IPS DF 6.9 (cell line): ENCODE measurements around the gene KIF6.

Source experiments
- DNase-seq: peaks from one replicate; pipeline ENCODE4 v3.0.0-alpha.2; 2013; ENCODE audit warnings: low read depth, low spot score
- H3K27ac ChIP-seq: one replicate; pipeline ENCODE4 v1.5.1; 2013; ENCODE audit warnings: low read length, control low read depth
- H3K27me3 ChIP-seq: 2 replicates; pipeline ENCODE4 v1.6.1; 2013; ENCODE audit warnings: mild to moderate bottlenecking, low read length; ENCODE audit not compliant: control insufficient read depth, insufficient read depth
- H3K36me3 ChIP-seq: 2 replicates; pipeline ENCODE4 v1.6.1; 2013; ENCODE audit warnings: low read length; ENCODE audit not compliant: control insufficient read depth, insufficient read depth
- H3K4me1 ChIP-seq: 2 replicates; pipeline ENCODE4 v1.6.1; 2013; ENCODE audit warnings: low read length; ENCODE audit not compliant: control insufficient read depth, insufficient read depth
- H3K4me3 ChIP-seq: 2 replicates; pipeline ENCODE4 v1.5.1; 2013; ENCODE audit warnings: mild to moderate bottlenecking, low read length
- H3K9me3 ChIP-seq: 2 replicates; pipeline ENCODE4 v1.6.1; 2013; ENCODE audit warnings: low read length, inconsistent platforms; ENCODE audit not compliant: control insufficient read depth, insufficient read depth
- WGBS: extraction: QIAGEN DNeasy Blood & Tissue Kit; methylation state at CpG from one replicate; pipeline ENCODE4 v1.1.7; 2013; ENCODE audit warnings: mixed read lengths, missing lambda C conversion rate; ENCODE audit not compliant: insufficient read length, insufficient coverage; 5-methylcytosine and 5-hydroxymethylcytosine counted together

The KIF6 gene

DNA sequence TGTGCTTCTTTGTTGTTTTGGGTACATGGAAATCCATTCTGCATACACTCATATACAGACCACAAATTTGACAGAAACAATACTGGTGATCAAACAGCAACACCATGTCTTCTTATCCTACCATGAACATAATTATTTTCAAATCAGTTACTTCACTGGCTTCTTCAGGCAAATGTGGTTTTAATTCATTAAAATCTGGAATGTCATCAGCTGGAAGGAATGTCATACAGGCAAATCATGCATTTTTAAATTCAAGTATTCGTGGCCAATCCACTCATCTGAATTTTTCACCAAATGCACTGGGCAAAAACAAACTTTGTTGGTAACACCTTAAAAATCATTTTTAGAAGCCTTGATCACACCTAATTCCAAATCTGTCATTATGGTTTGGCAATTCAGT is 59.3 kb downstream of the KIF6 start:
- no CpG with 5 or more reads among the region's 1 CpG for WGBS
- Histone ChIP-seq H3K4me3 (no peak overlapping the region), H3K36me3 (no peaks in the 10 kb centered on the region), H3K27me3 (no peaks in the 10 kb centered on the region), H3K9me3 (no peaks in the 10 kb centered on the region), H3K27ac (no peak overlapping the region), H3K4me1 (peaks cover 2% of the 10 kb centered on the region; the same call in 1 of the 2 replicates)
- DNase-seq, result no peak

DNA sequence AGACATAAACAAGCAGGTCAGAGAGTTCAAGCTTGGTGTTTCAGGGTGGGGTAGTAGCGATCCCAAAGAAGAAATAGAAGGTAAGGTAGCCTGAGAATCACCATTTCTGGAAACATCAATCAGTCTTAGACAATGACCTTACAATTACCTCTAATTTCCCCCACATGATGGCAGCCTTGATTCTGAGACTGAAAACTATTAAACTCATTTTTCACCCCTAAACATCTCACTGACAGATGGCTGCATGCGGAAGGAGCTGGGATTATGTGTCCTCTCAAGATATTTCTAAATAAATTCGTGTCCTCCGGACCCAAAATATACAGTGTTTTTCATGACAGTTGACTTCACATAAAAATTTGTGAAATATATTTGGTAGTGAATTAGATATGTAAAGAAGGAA is 61.0 kb downstream of the KIF6 start:
- Histone ChIP-seq H3K27me3 (no peaks in the 10 kb centered on the region), H3K27ac (no peak overlapping the region), H3K9me3 (no peaks in the 10 kb centered on the region), H3K4me3 (no peak overlapping the region), H3K4me1 (no peaks in the 10 kb centered on the region), H3K36me3 (no peaks in the 10 kb centered on the region)
- no peak for DNase-seq
- no CpG with 5 or more reads among the region's 4 CpGs for WGBS

DNA sequence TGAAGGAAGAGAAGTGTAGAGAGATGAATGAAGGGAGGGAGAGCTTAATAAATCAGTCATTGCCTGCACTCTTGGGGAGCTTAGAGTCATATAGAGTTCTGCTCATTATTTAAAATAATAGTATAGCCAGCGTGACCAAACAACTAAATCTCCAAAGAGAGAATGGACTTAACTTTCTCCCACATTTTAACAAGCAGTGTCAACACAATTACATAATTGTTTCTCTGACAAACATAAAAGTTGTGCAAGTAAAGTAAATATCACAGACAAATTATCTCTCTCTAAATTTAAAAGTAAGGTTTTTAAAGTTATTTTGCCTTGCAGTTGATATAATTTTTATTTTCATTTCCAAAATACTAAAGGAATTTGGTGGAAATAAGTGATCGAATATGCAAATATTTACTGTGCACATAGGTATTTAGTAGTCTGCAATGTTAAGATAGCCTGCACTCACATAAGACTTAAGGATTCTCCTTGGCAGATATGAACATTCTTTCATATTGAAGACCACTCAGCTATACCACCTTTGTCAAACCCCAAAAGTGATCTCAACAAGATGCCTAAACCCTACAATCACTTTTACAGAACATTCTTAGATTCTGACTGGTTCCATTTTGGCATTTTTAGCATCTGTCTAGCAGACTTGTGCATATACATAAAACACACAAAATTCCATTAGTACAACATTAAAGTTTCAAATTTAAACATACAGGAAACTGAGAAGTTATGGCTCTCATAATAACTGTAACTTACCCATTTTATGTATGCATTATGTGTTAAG is 67.7 kb downstream of the KIF6 start:
- H3K4me3 ChIP-seq, result no peak overlapping the region
- H3K27ac ChIP-seq, result no peak overlapping the region
- H3K27me3 ChIP-seq, result no peaks in the 10 kb centered on the region
- DNase-seq, result no peak
- no peaks in the 10 kb centered on the region for H3K36me3 ChIP-seq
- no CpG with 5 or more reads among the region's 2 CpGs for WGBS
- no peaks in the 10 kb centered on the region for H3K9me3 ChIP-seq
- H3K4me1 ChIP-seq, result no peaks in the 10 kb centered on the region

DNA sequence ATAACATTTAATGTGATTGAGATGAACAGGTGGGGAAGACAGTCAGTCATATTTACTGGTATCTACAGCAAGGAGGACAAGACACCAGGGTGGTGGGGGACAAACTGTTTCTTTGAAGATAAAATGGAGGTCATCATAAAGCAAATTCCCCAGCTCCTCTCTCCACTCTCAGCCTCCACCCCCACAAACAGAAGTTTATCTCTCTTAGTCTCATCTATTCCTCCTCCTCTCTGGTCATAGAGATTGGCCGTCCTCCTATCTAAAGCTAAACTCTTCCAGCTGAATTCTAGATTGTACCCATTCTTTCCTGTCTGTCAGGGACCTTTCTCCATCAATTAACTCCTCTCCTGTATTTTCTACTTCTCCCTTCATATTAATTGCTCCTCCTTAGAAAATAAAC is 71.1 kb downstream of the KIF6 start:
- Histone ChIP-seq H3K9me3 (no peaks in the 10 kb centered on the region), H3K36me3 (no peaks in the 10 kb centered on the region), H3K27me3 (no peaks in the 10 kb centered on the region), H3K4me1 (no peaks in the 10 kb centered on the region), H3K27ac (no peak overlapping the region), H3K4me3 (no peak overlapping the region)
- no CpG with 5 or more reads among the region's 1 CpG for WGBS
- no peak for DNase-seq

DNA sequence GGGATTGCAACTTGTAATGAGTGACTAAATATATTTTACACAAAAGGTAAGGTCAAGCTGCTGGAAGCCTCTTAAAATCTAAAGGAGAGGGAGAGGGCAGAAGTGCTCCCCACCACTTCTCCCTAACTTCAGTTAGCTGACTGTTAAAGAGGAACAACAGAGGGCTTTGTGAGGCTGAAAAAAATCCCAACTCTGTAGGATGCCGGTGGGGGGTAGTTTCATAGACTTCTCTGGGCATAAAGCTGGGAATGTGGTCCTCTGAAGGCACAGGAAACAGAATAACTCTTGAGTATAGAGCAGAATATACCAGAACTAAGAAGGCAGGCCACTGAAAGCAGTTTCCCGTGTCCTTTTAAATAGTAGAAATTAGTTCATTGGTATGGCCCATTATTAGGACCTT is 71.6 kb downstream of the KIF6 start:
- no peak overlapping the region for H3K27ac ChIP-seq
- no peak overlapping the region for H3K4me3 ChIP-seq
- no peaks in the 10 kb centered on the region for H3K27me3 ChIP-seq
- no peaks in the 10 kb centered on the region for H3K4me1 ChIP-seq
- WGBS, result no CpG with 5 or more reads among the region's 2 CpGs
- no peak for DNase-seq
- no peaks in the 10 kb centered on the region for H3K9me3 ChIP-seq
- no peaks in the 10 kb centered on the region for H3K36me3 ChIP-seq

DNA sequence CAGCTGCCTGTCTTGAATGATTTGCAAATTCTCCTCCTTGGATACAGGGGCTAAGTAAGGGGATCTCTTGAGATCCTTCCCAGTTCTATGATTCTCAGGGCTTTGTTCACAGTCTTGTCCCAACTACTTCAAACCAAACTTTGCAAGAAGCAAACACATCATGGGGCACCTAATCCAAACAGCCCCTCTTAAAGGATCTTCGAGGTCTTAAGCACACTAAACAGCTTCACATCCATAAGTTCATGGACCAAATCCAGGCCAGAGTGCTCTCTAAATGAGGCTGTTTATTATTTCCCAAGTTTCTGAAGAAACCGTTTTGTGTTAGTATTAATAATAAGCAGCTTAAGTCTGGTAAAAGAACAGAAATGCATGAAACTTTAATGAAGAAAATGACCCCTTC is 75.2 kb downstream of the KIF6 start:
- no CpG with 5 or more reads among the region's 2 CpGs for WGBS
- Histone ChIP-seq H3K36me3 (no peaks in the 10 kb centered on the region), H3K4me1 (no peaks in the 10 kb centered on the region), H3K27ac (no peak overlapping the region), H3K4me3 (no peak overlapping the region), H3K9me3 (no peaks in the 10 kb centered on the region), H3K27me3 (no peaks in the 10 kb centered on the region)
- no peak for DNase-seq

DNA sequence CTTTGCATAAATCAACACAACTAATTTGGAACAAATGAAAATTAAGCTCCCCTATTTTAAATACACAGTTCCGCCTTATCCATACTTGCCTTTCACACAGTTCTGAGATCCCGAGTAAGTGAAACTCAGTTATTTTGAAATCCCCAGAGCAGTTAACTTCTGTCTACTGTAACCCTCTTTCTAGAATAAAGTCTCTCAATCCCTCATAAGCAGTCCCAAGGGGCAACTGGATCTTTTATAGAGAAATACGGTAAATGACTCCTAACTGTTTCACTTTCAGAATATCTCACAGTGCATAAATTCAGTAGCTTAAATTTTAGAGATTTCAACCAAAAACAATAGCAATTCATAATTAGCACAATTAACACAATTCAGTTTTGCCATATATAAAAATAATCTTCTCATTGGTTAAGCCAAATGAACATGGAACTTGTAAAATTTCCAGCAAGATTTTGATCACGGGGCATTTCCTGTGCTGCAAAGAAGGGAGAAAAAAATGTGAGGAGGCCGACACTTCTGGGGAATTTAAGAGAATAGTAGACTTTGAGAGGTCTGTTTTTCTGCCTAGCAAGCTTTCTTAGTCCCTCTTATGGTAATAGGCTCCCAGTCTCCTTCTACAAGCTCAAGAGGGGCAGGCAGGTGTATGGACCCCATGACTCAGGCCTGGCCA is 78.3 kb downstream of the KIF6 start:
- Histone ChIP-seq H3K4me3 (no peak overlapping the region), H3K9me3 (no peaks in the 10 kb centered on the region), H3K4me1 (no peaks in the 10 kb centered on the region), H3K36me3 (no peaks in the 10 kb centered on the region), H3K27ac (no peak overlapping the region), H3K27me3 (no peaks in the 10 kb centered on the region)
- no CpG with 5 or more reads among the region's 5 CpGs for WGBS
- DNase-seq, result no peak

DNA sequence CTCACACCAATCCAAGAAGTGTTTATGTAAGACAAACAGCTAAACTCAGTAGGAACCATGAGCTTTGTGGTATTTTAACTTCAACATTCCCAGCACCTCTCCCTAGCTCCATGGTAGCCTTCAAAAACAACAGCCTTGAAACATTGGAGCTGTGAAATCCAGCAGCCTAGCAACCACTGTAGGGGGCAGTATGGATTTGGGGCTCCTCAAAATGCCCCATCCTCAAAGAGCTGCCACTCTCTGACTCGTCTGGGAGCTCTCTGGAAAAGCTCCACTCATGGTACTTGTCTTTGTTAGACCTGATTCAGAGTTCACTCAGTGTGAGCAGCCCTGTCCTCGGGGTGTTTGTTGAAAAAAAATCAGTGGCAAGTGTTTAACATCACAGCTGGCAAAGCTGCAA is 82.9 kb downstream of the KIF6 start:
- H3K27ac ChIP-seq, result no peak overlapping the region
- no peak overlapping the region for H3K4me3 ChIP-seq
- no peaks in the 10 kb centered on the region for H3K36me3 ChIP-seq
- no CpG with 5 or more reads among the region's 2 CpGs for WGBS
- H3K4me1 ChIP-seq, result no peaks in the 10 kb centered on the region
- no peaks in the 10 kb centered on the region for H3K9me3 ChIP-seq
- H3K27me3 ChIP-seq, result no peaks in the 10 kb centered on the region
- no peak for DNase-seq

DNA sequence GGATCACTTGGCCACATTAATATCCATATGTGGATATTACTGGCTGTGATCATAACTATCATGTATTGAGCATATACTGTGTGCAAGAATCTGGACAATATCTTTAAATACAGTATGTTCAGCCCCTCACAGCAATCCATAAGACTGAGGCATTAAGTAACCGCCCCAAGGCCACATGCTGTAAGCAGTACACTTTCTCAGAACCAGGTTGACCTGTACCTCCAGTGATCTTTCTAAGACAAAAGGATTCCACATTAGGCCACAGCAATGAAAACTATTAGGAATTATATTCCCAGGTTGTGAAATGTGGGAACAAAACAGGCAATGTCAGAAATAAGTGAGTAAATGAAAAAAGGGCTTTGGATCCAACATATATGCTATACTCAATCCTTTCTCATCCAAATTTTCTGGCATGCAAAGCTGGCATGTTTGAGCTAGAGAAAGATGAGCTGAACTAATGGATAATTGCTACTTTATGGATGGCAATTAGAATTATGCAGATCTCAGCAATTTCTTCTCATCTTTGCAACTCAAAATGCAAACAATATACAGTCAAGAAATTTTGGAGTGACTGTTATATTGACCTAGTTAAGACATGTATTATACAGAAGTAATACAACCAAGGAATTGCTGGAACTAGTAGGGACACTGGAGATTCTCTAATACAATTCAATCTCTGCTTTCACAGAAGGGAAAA is 86.9 kb downstream of the KIF6 start:
- Histone ChIP-seq H3K27ac (no peak overlapping the region), H3K4me1 (no peaks in the 10 kb centered on the region; the same call in 1 of the 2 replicates), H3K27me3 (no peaks in the 10 kb centered on the region), H3K36me3 (no peaks in the 10 kb centered on the region), H3K9me3 (no peaks in the 10 kb centered on the region), H3K4me3 (no peak overlapping the region)
- no peak for DNase-seq
- no CpG with 5 or more reads among the region's 1 CpG for WGBS

DNA sequence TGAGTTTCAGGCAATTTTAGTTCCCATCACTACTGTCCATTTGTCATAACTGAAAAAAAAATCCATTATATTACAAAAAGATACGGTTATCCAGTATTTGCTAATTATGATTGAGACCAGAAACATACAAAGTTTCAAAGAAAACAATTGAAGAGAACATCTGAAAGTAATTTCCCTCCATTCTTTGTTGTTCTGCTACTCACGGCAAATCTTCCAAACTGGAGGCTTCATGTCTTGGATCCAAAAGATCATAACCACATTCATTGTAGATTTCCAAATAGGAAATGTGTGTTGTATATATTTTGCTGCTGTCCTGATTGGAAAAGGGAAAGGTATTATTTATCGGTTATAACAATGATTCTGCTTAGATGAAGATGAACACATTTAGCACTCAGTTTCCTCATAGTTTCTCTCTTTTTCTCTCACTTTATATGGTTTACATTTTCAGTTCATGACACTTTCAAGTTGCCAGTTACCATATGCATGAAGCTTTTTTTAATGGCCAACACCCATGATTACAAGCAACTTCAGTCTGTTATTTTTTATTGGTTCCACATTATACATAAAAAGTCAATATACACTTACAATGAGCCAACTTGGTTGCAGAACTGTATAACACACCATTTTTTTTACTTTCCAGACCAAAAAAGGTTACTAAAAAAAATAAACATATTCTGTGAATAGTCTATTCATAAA is 90.4 kb downstream of the KIF6 start:
- H3K27ac ChIP-seq, result no peak overlapping the region
- no peak for DNase-seq
- no peaks in the 10 kb centered on the region for H3K36me3 ChIP-seq
- no peak overlapping the region for H3K4me3 ChIP-seq
- H3K27me3 ChIP-seq, result no peaks in the 10 kb centered on the region
- WGBS, result no CpG with 5 or more reads among the region's 3 CpGs
- H3K4me1 ChIP-seq, result no peaks in the 10 kb centered on the region; the same call in 1 of the 2 replicates
- no peaks in the 10 kb centered on the region for H3K9me3 ChIP-seq
